ENCODE measurements around the gene ZBTB39. TPM values are rescaled to one million over a fixed set of nuclear protein-coding genes. Genes with fewer than 3 reads are reported as not detected.
"Not testable (repeated sequence)": the region's sequence is repeated elsewhere in the genome, so short reads cannot be mapped to it uniquely, and the experiment has no call there.

ZBTB39 gene
- total RNA-seq, 1 experiment from 2014 or later = 31.2 TPM

- H2BK5ac ChIP-seq (ENCODE audit: insufficient read length, low read length) = no peak overlapping the region
- H3K36me3 Mint-ChIP-seq (ENCODE audit: insufficient read depth in 1 of 3, low read depth in 3 of 3) = no peaks in the 10 kb centered on the region
- no peaks in the 10 kb centered on the region for H3K79me1 ChIP-seq (ENCODE audit: insufficient read depth, low read depth, low read length, poor library complexity, severe bottlenecking)
- H3T11ph ChIP-seq (ENCODE audit: low read length) = no peak overlapping the region
- peaks cover 6% of the 10 kb centered on the region for H3K27me3 Mint-ChIP-seq (ENCODE audit: low read depth)
- H3K79me2 ChIP-seq (ENCODE audit: insufficient read depth, low read length) = no peaks in the 10 kb centered on the region
- no peak for DNase-seq
- no CpG with 5 or more reads among the region's 2 CpGs for WGBS (ENCODE audit: extremely low coverage, insufficient read length, low lambda C conversion rate)
- H3K23ac ChIP-seq (ENCODE audit: insufficient read length, low read depth, low read length) = no peak overlapping the region
- H3K27ac Mint-ChIP-seq = no peak overlapping the region
- no peak overlapping the region for H3K27ac ChIP-seq (ENCODE audit: insufficient read length, low read depth, low read length)
- no peak for TF ChIP-seq CTCF (conservative IDR thresholded peaks at IDR 0.05)
- H3K4me1 ChIP-seq (ENCODE audit: insufficient read depth, low read length) = no peaks in the 10 kb centered on the region
- H2BK120ac ChIP-seq (ENCODE audit: low read depth, low read length, poor library complexity, severe bottlenecking) = no peak overlapping the region
- no peak overlapping the region for H2AK5ac ChIP-seq (ENCODE audit: insufficient read length, low read length)
- peaks cover 8 to 29% of the 10 kb centered on the region in 2 experiments; a peak in 3 of 4 replicates for H3K4me1 Mint-ChIP-seq
- no peak overlapping the region for H2BK15ac ChIP-seq (ENCODE audit: low read depth, low read length)
- H2BK20ac ChIP-seq (ENCODE audit: low read depth, low read length, poor library complexity, severe bottlenecking) = no peak overlapping the region
- no peak overlapping the region for H3K9ac ChIP-seq (ENCODE audit: extremely low read depth, insufficient read length, low read length)
- no peak overlapping the region for H3K4ac ChIP-seq (ENCODE audit: low read depth, low read length)
- no peak overlapping the region for H4K91ac ChIP-seq (ENCODE audit: insufficient read length, low read depth, low read length)
- H2BK12ac ChIP-seq (ENCODE audit: insufficient read length, low read depth, low read length) = no peak overlapping the region
- no peaks in the 10 kb centered on the region for H3K27me3 ChIP-seq (ENCODE audit: insufficient read depth, low read length)
- H3K18ac ChIP-seq (ENCODE audit: insufficient read length, low read depth, low read length) = no peak overlapping the region
- H3K4me2 ChIP-seq (ENCODE audit: insufficient read depth, insufficient read length, low read length) = no peak overlapping the region
- H3K9me3 Mint-ChIP-seq = no peaks in the 10 kb centered on the region
- H3K23me2 ChIP-seq (ENCODE audit: insufficient read length, low read depth, low read length, poor library complexity, severe bottlenecking) = no peaks in the 10 kb centered on the region
- H3K4me3 Mint-ChIP-seq = no peak overlapping the region
- no peaks in the 10 kb centered on the region for H3K9me3 ChIP-seq (ENCODE audit: control insufficient read depth, low read depth, low read length)
- no peak overlapping the region for H4K8ac ChIP-seq (replicated peaks; ENCODE audit: insufficient read length, low read depth, low read length)
- H2AFZ ChIP-seq (ENCODE audit: low read length) = no peak overlapping the region
- no peaks in the 10 kb centered on the region for H4K20me1 ChIP-seq (ENCODE audit: control insufficient read depth, insufficient read depth, insufficient read length)
- H3K56ac ChIP-seq (ENCODE audit: insufficient read length, low read depth, low read length) = no peak overlapping the region
- H4K5ac ChIP-seq (ENCODE audit: insufficient read length, low read depth, low read length) = no peak overlapping the region
- H3K14ac ChIP-seq (ENCODE audit: insufficient read depth, low read length) = no peak overlapping the region
These were observed 18.9 kb upstream of the ZBTB39 start for GRCh38 chr12:57025196-57025595.

- H2BK5ac ChIP-seq (ENCODE audit: insufficient read length, low read length); H2BK120ac ChIP-seq (ENCODE audit: low read depth, low read length, poor library complexity, severe bottlenecking); H3K23ac ChIP-seq (ENCODE audit: insufficient read length, low read depth, low read length); H3K9me3 ChIP-seq (ENCODE audit: control insufficient read depth, low read depth, low read length); H2AK5ac ChIP-seq (ENCODE audit: insufficient read length, low read length); H3K56ac ChIP-seq (ENCODE audit: insufficient read length, low read depth, low read length); H3K27ac ChIP-seq (ENCODE audit: insufficient read length, low read depth, low read length); H3K79me1 ChIP-seq (ENCODE audit: insufficient read depth, low read depth, low read length, poor library complexity, severe bottlenecking); H4K20me1 ChIP-seq (ENCODE audit: control insufficient read depth, insufficient read depth, insufficient read length); H3K14ac ChIP-seq (ENCODE audit: insufficient read depth, low read length); H2BK12ac ChIP-seq (ENCODE audit: insufficient read length, low read depth, low read length); H3K36me3 Mint-ChIP-seq (ENCODE audit: insufficient read depth in 1 of 3, low read depth in 3 of 3); DNase-seq; H3K23me2 ChIP-seq (ENCODE audit: insufficient read length, low read depth, low read length, poor library complexity, severe bottlenecking); H3K27ac Mint-ChIP-seq; H3T11ph ChIP-seq (ENCODE audit: low read length); H3K27me3 Mint-ChIP-seq (ENCODE audit: low read depth); H2BK15ac ChIP-seq (ENCODE audit: low read depth, low read length); H3K9ac ChIP-seq (ENCODE audit: extremely low read depth, insufficient read length, low read length); H4K8ac ChIP-seq (replicated peaks; ENCODE audit: insufficient read length, low read depth, low read length); H3K18ac ChIP-seq (ENCODE audit: insufficient read length, low read depth, low read length); H4K91ac ChIP-seq (ENCODE audit: insufficient read length, low read depth, low read length); H3K4me2 ChIP-seq (ENCODE audit: insufficient read depth, insufficient read length, low read length); H2AFZ ChIP-seq (ENCODE audit: low read length); H3K79me2 ChIP-seq (ENCODE audit: insufficient read depth, low read length); H3K4me3 Mint-ChIP-seq; H3K27me3 ChIP-seq (ENCODE audit: insufficient read depth, low read length); H3K4me1 ChIP-seq (ENCODE audit: insufficient read depth, low read length); H3K4ac ChIP-seq (ENCODE audit: low read depth, low read length); H3K9me3 Mint-ChIP-seq; H4K5ac ChIP-seq (ENCODE audit: insufficient read length, low read depth, low read length); H2BK20ac ChIP-seq (ENCODE audit: low read depth, low read length, poor library complexity, severe bottlenecking): not testable (repeated sequence)
- H3K4me1 Mint-ChIP-seq = peaks cover 7 to 20% of the 10 kb centered on the region in 2 experiments; a peak in 3 of 4 replicates
- WGBS (ENCODE audit: extremely low coverage, insufficient read length, low lambda C conversion rate) = no CpG with 5 or more reads among the region's 5 CpGs
These were observed 16.0 kb upstream of the ZBTB39 start for GRCh38 chr12:57022324-57022723.
